Cardiac septum (tissue), 1 donor: ENCODE results near the gene CXCL6. TPM values are rescaled to one million over a fixed set of nuclear protein-coding genes. Genes with fewer than 3 reads are reported as not detected.

Experiments
- total RNA-seq: library from RNA; stranded (reverse); fragmentation: NEBNext Ultra II Directional; extraction: Animal tissue kit (Norgen Biotek cat#: 25700); gene quantifications from one replicate; pipeline ENCODE4 v1.2.1, GENCODE V29; 2021
- donor health status: DM: no; HTN: no; CAD: no.

Gene CXCL6
- total RNA-seq, 1 donor from 2014 or later = 0.22 TPM

Other genes starting within 250 kb of the CXCL6 start
- not detected for gene RASSF6, start 216.2 kb upstream of the CXCL6 start, total RNA-seq
- 1.2 TPM for gene CXCL8, start 96.1 kb upstream of the CXCL6 start, total RNA-seq
- not detected for gene PF4V1, start 16.6 kb downstream of the CXCL6 start, total RNA-seq
- 0.86 TPM for gene CXCL1, start 32.7 kb downstream of the CXCL6 start, total RNA-seq
- gene PF4, start 145.3 kb downstream of the CXCL6 start, total RNA-seq = 0.43 TPM
- 1.9 TPM for gene PPBP, start 151.5 kb downstream of the CXCL6 start, total RNA-seq
- gene CXCL5, start 162.0 kb downstream of the CXCL6 start, total RNA-seq = 0.16 TPM
- gene CXCL3, start 202.0 kb downstream of the CXCL6 start, total RNA-seq = 0.43 TPM